Activated T-helper 1 cell treated with anti-CD3 and anti-CD28 coated beads, Interleukin-12 subunit alpha, Interleukin-12 subunit beta, Interleukin-2, Interleukin-4 antibody, amounts not matched to agents 30 ng/mL and 10 ng/mL and 1 ng/mL, durations not matched to agents 14 hours and 24 hours and 36 hours (primary cell): ENCODE measurements around the gene ATAD3B. TPM values are rescaled to one million over a fixed set of nuclear protein-coding genes. Genes with fewer than 3 reads are reported as not detected.
"Not testable (repeated sequence)": the region's sequence is repeated elsewhere in the genome, so short reads cannot be mapped to it uniquely, and the experiment has no call there.

Source experiments
- DNase-seq: peaks from one replicate; pipeline ENCODE4 v3.0.0; 2021; ENCODE audit warnings: low spot score
- H3K27ac Mint-ChIP-seq: one replicate; pipeline ENCODE4 v1.8.0; 2021; ENCODE audit warnings: mild to moderate bottlenecking, mixed read lengths
- H3K27me3 Mint-ChIP-seq: one replicate; pipeline ENCODE4 v1.8.0; 2022; ENCODE audit warnings: mild to moderate bottlenecking, moderate library complexity, mixed read lengths; ENCODE audit not compliant: insufficient read depth
- H3K36me3 Mint-ChIP-seq: one replicate; pipeline ENCODE4 v1.8.0; 2021; ENCODE audit warnings: low read depth, mixed read lengths
- H3K4me1 Mint-ChIP-seq: one replicate; pipeline ENCODE4 v1.8.0; 2021; ENCODE audit warnings: low read depth, mixed read lengths
- H3K4me3 Mint-ChIP-seq: one replicate; pipeline ENCODE4 v1.8.0; 2021; ENCODE audit warnings: mild to moderate bottlenecking, moderate library complexity, mixed read lengths
- H3K9me3 Mint-ChIP-seq: one replicate; pipeline ENCODE4 v1.8.0; 2021; ENCODE audit warnings: mixed read lengths
- intact Hi-C: fragments of 100-400 bp; cut with micrococcal nuclease; formaldehyde crosslinking; loops from one replicate; pipeline ENCODE4 v1.15.1; 2024
- total RNA-seq: library from RNA; stranded (reverse); gene quantifications from 2 replicates; pipeline ENCODE4 v1.2.3, GENCODE V29; 2022

The ATAD3B gene
- total RNA-seq, 1 donor from 2014 or later = 113 TPM

DNA sequence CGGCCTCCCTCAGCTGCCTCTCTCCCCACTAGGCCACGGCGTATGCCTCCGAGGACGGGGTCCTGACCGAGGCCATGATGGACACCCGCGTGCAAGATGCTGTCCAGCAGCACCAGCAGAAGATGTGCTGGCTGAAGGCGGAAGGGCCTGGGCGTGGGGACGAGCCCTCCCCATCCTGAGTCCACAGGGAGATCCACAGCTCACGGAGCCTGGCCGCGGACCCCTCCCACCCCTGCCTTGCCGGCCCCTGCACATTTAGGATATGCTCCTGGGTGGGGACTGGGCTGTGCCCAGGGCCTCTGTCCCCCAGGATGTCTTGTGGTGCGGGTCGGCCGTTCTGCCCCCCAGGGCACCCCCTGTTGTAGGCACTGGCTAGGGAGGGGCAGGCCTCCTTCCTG, 62.3 kb downstream of the ATAD3B start:
- H3K9me3 Mint-ChIP-seq, H3K27me3 Mint-ChIP-seq, intact Hi-C loops, H3K27ac Mint-ChIP-seq, DNase-seq, H3K4me1 Mint-ChIP-seq, H3K4me3 Mint-ChIP-seq: not testable (repeated sequence)
- peaks cover 20% of the 10 kb centered on the region for H3K36me3 Mint-ChIP-seq

DNA sequence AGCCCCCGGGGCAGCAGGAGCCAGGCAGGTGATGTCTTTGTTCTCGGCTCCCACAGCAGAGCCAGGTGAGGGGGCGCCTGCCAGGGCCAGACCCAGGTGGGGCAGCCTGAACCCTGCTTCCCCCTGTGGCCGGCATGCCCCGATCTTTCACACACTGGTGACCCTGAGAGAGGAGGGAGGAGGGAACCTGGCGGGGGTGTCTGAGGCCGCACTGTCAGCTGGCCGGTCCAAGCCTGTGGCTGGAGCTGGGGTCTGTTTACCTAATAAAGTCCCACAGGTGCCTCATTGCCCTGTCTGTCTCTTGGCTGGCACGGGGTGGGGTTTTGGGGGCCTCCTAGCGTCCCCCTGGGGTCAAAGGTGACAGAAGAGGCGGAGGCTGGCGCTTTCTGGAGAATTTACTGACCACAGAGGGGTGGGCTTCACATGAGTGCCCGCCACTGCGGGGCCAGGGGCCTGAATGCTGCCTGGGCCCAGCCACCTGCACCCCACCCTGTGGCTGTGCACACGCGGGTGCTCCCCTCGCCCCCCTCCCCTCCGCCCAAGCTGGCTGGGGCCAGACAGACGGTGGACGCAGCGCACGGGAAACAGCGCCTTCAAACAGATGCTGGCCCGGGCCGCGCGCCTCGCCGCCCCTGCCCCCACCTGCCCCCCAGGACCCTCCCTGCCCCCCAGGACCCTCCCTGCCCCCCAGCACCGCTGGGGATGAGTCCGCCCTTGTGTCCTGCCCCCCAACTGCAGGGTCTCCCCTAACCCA, 63.0 kb downstream of the ATAD3B start:
- H3K27me3 Mint-ChIP-seq = peaks cover 3% of the 10 kb centered on the region
- no peak overlapping the region for H3K4me3 Mint-ChIP-seq
- intact Hi-C loops = no loop called here
- no peak for DNase-seq
- peaks cover 6% of the 10 kb centered on the region for H3K9me3 Mint-ChIP-seq
- H3K36me3 Mint-ChIP-seq = peaks cover 16% of the 10 kb centered on the region
- H3K27ac Mint-ChIP-seq = no peak overlapping the region
- H3K4me1 Mint-ChIP-seq = no peaks in the 10 kb centered on the region

DNA sequence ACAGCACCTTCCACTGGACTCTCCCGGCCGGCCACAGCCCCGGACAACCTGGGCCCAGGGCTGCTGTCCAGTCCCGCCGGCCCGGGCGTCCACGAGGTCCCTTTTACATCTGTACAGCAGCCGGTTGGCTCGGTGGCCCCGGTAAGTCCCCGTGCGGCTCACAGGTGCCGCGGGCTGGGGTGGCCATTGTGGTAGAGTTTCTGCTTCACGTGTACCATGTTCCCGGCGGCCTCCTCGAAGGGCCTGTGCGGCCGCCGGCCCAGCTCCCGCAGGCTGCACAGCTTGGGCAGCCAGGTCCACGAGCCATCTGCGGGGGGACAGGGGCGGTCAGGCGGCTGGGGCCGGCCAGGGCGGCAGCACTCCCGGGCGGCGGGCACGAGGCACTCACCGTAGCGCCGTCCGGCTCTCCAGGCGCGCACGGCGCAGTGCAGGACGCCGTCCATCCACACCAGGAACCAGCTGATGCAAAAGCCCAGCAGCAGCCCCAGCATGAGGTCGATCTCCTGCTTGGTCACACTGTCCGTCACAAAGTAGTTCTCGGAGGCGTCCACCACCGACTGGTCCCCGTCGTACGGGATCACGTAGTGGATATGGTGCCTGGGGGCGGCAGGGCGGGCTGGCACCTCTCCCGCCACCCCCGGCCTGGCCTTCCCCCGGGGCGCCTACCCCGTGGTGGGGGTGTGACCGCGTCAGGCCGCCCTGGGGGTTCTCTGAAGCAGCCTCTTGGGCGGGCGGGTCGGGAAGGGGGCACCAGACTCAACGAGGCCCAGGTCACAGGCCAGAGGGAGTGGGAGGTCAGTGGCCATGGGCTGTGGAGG, 63.8 kb downstream of the ATAD3B start:
- intact Hi-C loops = no loop called here
- H3K4me1 Mint-ChIP-seq = no peaks in the 10 kb centered on the region
- peaks cover 8% of the 10 kb centered on the region for H3K36me3 Mint-ChIP-seq
- DNase-seq = no peak
- H3K27ac Mint-ChIP-seq = no peak overlapping the region
- H3K27me3 Mint-ChIP-seq = peaks cover 3% of the 10 kb centered on the region
- peaks cover 6% of the 10 kb centered on the region for H3K9me3 Mint-ChIP-seq
- H3K4me3 Mint-ChIP-seq = no peak overlapping the region

DNA sequence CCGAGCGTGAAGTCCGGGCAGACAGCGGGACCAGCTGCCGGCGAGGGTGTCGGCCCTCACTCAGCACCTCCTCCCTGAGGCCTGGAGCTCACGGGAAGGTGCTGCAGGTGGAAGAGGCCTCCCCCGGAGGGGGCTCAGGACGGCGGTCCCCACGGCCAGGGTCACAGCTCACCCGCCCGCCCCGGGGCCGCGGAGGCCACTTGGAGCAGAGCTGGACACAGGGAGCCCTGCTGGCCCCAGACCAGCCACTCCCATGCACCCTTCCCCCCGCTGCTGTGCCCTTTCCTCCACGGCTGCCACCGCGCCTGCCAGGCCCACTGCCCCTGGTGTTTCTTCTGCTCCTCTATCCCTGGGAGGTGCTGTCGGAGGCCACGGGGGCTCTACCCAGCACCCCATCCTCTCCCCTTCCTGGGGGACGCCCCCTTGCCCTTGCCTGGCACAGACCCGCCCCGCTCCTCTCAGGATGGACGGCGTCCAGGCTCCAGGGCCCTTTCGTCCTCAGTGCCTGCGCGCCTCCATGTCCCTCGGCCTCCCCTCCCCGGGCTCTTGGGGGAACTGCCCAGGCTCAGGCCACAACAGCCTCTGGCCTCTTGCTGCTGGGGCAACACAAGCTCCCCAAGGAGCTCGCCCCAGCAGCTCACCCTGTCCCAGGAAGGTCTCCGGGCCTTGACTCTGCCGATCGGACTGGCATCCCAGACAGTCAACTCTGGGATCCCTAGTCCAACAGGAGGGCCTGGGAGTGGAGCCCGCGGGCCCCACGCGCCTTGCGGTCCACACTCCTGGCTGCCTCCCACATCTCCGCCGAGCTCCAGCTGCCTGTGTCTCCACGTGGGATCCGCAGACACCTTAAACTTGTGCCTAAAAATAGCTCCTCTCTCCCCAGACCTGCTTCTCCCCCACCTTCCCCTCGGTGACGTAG, 64.7 kb downstream of the ATAD3B start:
- intact Hi-C loops = no loop called here
- Mint-ChIP-seq H3K27ac (no peak overlapping the region), H3K9me3 (peaks cover 6% of the 10 kb centered on the region), H3K4me1 (no peaks in the 10 kb centered on the region), H3K27me3 (peaks cover 3% of the 10 kb centered on the region), H3K4me3 (no peak overlapping the region), H3K36me3 (peaks cover 5% of the 10 kb centered on the region)
- no peak for DNase-seq

DNA sequence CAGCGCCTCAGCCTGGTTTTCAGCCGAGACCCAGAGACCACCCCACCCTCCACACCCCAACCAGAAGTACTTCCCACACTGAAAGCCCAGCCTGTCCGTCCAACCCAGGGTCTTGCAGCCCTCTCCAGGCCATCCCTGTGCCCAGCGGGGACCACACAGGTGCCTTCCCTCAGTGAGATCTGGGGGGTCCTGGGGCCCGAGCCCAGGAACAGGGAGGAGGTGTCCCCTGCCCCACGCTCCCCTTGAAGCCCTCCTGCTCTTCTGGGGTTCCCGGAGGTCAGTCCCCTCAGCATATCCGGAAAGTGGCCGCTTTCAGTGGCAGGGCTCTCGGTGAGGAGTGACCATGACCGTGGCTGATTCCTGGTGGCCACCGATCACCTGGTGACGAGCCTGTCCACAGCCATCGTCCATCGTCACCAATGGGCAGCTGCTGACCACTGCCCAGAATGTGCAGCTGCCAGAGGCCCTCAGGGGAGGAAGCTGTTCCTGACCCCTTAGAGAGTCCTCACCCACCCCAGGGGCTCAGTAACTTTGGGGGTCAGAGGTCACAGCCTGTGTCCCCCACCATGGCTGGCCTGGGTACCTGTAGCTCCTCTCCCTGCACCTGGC, 65.5 kb downstream of the ATAD3B start:
- intact Hi-C loops = no loop called here

DNA sequence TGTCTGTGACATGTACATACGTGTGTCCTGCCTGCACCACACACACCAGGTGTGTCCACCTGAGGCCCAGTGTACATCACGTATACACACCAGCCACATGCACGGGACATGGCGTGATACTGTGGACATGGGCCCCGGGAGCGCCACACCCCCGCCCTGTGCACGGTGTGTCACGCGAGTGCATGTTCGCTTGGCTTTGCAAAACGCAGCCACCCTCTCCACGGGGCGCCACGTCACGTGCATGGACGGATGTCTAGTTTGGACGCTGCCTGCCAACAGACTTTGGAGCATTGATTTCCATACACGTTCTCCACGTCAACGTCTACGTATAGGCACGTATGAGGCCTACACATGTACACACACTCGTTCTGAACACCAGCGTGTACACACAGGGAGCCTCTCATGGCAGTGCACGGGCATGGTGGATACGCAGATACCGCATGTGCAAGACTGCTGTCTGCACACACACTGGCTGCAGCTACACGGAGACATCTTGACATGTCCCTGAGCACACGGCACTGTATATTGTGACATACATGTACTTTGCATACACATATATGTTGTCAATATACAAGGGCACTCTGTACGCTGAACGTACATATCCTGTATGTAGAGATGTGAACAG, 66.2 kb downstream of the ATAD3B start:
- Mint-ChIP-seq H3K9me3 (no peaks in the 10 kb centered on the region), H3K27ac (no peak overlapping the region), H3K4me3 (no peak overlapping the region), H3K27me3 (peaks cover 3% of the 10 kb centered on the region), H3K36me3 (peaks cover 9% of the 10 kb centered on the region), H3K4me1 (no peaks in the 10 kb centered on the region)
- DNase-seq = no peak
- intact Hi-C loops = no loop called here

More for the DNA sequence above, 65.5 kb downstream of the ATAD3B start:
- Mint-ChIP-seq H3K9me3 (peaks cover 2% of the 10 kb centered on the region), H3K36me3 (peaks cover 9% of the 10 kb centered on the region), H3K27me3 (peaks cover 3% of the 10 kb centered on the region), H3K27ac (no peak overlapping the region), H3K4me1 (no peaks in the 10 kb centered on the region), H3K4me3 (no peak overlapping the region)
- no peak for DNase-seq

DNA sequence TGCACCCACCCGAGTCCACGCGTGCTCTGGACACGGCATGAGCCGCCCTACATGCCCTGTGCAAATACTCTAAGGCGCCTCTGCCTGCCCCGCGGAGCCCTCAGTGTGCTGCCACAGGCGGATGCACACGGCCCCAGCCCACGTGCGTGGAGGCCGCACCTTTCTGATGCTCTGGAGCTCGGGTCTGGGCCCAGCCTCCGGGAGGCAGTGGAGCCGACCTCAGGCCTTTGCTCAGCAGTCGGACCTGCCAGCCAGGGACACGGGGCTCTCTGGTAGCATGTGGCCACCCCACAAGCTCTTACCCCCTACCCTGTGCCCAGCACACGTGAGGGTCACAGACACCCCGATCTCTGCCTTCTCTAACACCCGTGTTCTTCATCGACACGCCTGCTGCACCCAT, 66.8 kb downstream of the ATAD3B start:
- intact Hi-C loops = no loop called here
- Mint-ChIP-seq H3K27me3 (peaks cover 3% of the 10 kb centered on the region), H3K36me3 (peaks cover 9% of the 10 kb centered on the region), H3K9me3 (no peaks in the 10 kb centered on the region), H3K27ac (no peak overlapping the region), H3K4me1 (no peaks in the 10 kb centered on the region), H3K4me3 (no peak overlapping the region)
- no peak for DNase-seq

DNA sequence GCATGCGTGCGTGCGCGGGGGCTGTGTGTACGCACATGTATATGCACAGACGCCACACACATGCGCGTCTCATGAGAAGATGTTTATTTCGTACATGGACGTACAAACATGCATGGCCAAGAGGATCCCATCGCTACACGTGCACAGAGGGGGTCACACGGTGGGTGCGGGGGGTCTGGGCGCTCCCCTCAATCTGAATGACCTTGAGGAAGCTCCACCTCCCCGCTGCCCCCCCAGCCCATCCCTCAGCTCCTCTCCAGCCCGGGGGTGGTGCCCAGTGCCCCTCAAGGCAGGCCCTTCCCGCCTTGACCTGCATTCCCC, 67.4 kb downstream of the ATAD3B start:
- H3K4me1 Mint-ChIP-seq = no peaks in the 10 kb centered on the region
- no peak overlapping the region for H3K4me3 Mint-ChIP-seq
- DNase-seq = no peak
- H3K27me3 Mint-ChIP-seq = peaks cover 3% of the 10 kb centered on the region
- intact Hi-C loops = no loop called here
- peaks cover 9% of the 10 kb centered on the region for H3K36me3 Mint-ChIP-seq
- H3K9me3 Mint-ChIP-seq = no peaks in the 10 kb centered on the region
- no peak overlapping the region for H3K27ac Mint-ChIP-seq

DNA sequence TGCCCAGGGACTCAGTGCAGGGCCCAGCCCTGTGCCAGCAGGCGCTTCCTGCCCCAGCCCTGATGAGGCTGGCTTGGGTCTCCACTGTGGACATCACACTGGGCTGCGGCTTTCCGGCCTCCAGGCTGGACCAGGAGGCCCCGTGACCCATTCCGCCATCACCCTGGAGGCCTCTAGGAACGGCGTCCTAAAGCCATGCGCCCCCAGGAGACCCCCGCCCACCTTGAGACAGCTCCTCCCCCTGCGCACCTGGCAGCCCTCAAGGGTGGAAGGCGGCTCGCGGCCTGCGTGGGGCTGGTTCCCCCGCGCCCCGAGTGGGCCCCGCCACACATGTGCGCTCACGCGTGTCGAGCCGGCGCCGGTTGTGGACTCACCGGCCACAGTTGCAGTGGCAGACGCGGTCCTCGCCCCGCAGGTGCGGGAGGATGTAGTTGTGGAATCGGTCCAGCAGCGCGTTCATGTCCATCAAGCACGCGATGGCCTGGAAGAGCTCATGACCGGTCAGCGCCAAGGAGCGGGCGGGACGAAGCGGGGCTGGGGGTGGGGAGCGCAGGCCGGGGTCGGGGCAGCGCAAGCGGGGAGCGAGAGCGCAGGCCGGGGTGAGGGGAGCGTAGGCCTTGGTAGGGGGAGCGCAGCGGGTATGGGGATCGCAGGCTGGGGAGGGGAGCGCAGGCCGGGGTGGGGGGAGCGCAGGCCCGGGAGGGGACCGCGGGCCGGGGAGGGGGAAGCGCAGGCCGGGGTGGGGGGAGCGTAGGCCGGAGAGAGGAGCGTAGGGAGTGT, 67.9 kb downstream of the ATAD3B start:
- Mint-ChIP-seq H3K4me3 (no peak overlapping the region), H3K36me3 (peaks cover 9% of the 10 kb centered on the region), H3K27me3 (peaks cover 3% of the 10 kb centered on the region), H3K9me3 (no peaks in the 10 kb centered on the region), H3K4me1 (no peaks in the 10 kb centered on the region), H3K27ac (no peak overlapping the region)
- DNase-seq = no peak
- intact Hi-C loops = no loop called here

DNA sequence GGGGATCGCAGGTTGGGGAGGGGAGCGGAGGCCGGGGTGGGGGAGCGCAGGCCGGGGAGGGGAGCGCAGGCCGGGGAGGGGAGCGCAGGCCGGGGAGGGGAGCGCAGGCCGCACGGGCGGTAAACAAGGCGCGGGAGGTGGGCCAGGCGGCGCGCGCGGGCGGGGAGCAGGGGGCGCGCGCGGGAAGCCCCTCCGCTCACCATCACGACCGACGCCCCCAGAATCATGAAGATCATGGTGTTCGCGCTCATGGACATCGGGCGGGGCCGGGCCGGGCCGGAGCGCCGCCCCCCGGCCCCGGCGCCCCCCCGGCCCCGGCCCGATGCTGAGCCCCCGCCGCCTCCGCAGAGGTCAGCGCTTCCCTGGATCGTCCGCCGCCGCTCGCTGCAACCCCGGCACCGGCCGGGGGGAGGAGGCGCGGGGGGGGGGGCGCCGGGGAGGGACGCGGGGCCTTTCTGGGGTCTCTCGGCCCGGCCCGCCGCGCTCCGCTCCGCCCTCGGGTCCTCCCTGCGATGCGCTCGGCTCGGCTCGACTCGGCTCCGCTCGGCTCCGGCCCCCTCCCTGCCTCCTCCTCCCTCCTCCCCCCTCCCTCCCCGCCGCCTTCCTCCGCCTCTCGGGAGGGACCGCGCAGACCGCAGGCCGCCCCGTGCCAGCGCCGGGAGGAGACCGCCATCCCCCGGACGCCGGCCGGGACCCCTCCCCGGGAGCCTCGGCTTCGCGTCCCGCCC, 68.7 kb downstream of the ATAD3B start, which contains the start of gene TMEM240:
Gene TMEM240, minus strand, starts transcription at position 535 of the 728 bp plus-strand sequence. Its CDS starts 278 bp downstream, at position 257.
- Mint-ChIP-seq H3K36me3 (peaks cover 10% of the 10 kb centered on the region), H3K4me1 (no peaks in the 10 kb centered on the region), H3K4me3 (no peak within 1 kb of the TSS), H3K27ac (no peak within 1 kb of the TSS), H3K9me3 (no peaks in the 10 kb centered on the region), H3K27me3 (peaks cover 3% of the 10 kb centered on the region)
- intact Hi-C loops = no loop called here
- peak; percentile 7 for DNase-seq
